ENCODE measurements around the gene HTT. TPM values are rescaled to one million over a fixed set of nuclear protein-coding genes. Genes with fewer than 3 reads are reported as not detected.

HTT gene
- total RNA-seq, 1 donor from 2014 or later: 48.0 TPM

DNA sequence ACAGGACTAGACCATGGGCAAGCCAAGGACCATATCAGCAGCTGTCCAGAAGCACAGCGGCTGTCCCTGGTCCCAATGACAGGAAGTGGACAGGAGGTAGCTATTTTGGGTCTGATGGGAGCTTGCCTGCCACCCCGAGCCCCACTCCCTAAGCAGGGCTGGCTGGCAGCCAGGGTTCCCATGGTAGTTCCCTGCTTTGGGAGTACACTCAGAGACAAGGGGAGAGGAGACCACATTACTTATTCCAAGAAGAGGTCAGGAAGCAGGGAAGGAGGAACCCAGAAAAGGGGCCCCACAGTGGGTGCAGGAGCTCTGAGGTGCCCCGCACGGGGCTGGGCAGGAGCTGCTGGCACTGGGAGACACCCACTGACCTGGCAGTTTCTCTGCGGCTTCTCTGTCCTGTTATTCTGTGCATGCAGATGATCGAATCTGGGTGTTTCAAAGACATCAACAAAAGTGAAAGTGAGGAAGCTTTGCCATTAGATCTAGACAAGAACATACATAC, 36.5 kb upstream of the HTT start:
- no peak for DNase-seq (ENCODE audit: extremely low spot score, unreplicated experiment)
- Mint-ChIP-seq H3K36me3 (no peaks in the 10 kb centered on the region), H3K27me3 (peaks cover 9% of the 10 kb centered on the region), H3K4me3 (no peak overlapping the region), H3K9me3 (no peaks in the 10 kb centered on the region), H3K27ac (no peak overlapping the region), H3K4me1 (ENCODE audit: unreplicated experiment) (peaks cover 5% of the 10 kb centered on the region)
- TF ChIP-seq, protein P1, sequence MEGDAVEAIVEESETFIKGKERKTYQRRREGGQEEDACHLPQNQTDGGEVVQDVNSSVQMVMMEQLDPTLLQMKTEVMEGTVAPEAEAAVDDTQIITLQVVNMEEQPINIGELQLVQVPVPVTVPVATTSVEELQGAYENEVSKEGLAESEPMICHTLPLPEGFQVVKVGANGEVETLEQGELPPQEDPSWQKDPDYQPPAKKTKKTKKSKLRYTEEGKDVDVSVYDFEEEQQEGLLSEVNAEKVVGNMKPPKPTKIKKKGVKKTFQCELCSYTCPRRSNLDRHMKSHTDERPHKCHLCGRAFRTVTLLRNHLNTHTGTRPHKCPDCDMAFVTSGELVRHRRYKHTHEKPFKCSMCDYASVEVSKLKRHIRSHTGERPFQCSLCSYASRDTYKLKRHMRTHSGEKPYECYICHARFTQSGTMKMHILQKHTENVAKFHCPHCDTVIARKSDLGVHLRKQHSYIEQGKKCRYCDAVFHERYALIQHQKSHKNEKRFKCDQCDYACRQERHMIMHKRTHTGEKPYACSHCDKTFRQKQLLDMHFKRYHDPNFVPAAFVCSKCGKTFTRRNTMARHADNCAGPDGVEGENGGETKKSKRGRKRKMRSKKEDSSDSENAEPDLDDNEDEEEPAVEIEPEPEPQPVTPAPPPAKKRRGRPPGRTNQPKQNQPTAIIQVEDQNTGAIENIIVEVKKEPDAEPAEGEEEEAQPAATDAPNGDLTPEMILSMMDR (conservative IDR thresholded peaks at IDR 0.05): no peak

GRCh38 chr4:3039706-3040366, 34.6 kb upstream of the HTT start:
- H3K9me3 Mint-ChIP-seq: no peaks in the 10 kb centered on the region
- TF ChIP-seq, protein P1 (conservative IDR thresholded peaks at IDR 0.05): no peak
- H3K27ac Mint-ChIP-seq: no peak overlapping the region
- H3K27me3 Mint-ChIP-seq: peaks cover 9% of the 10 kb centered on the region
- peaks cover 5% of the 10 kb centered on the region for H3K4me1 Mint-ChIP-seq (ENCODE audit: unreplicated experiment)
- no peak for DNase-seq (ENCODE audit: extremely low spot score, unreplicated experiment)
- H3K4me3 Mint-ChIP-seq: no peak overlapping the region
- H3K36me3 Mint-ChIP-seq: no peaks in the 10 kb centered on the region

DNA sequence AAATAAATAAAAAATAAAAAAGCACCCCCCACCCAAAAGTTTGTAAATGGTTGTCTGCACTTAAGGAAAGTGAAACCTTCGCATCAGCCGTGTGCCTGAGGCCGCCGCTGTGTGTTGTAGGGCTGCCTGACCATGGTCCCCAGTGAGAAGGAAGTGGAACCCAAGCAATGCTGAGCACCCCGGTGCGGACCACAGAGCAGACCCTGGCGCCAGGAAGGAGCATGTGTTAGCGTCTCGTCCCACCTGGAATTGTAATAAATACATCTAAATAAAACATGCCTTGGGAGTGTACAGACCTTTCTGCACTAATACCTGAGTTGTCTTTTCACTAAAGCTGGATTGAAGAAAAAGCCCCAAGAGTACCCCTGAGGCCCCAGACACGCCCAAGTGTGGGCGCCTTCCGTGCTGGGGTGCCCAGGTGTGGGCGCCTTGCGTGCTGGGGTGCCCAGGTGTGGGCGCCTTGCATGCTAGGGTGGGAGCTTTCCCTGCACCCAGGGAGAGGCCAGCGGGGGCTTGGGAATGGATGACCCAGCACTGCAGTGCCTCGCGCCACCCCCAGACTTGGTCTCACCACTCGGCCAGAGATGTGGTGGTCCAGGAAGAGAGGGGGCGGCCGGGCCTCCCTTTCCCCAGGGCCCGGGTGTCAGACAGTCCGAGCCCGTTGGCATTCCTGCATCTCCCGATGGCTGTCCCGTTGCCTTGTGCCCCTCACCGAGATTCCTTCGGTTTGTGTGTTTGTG, 33.9 kb upstream of the HTT start:
- H3K27me3 Mint-ChIP-seq: peaks cover 9% of the 10 kb centered on the region
- DNase-seq (ENCODE audit: extremely low spot score, unreplicated experiment): no peak
- H3K36me3 Mint-ChIP-seq: no peaks in the 10 kb centered on the region
- no peak overlapping the region for H3K4me3 Mint-ChIP-seq
- H3K27ac Mint-ChIP-seq: no peak overlapping the region
- no peaks in the 10 kb centered on the region for H3K9me3 Mint-ChIP-seq
- H3K4me1 Mint-ChIP-seq (ENCODE audit: unreplicated experiment): peaks cover 9% of the 10 kb centered on the region
- TF ChIP-seq, protein P1 (conservative IDR thresholded peaks at IDR 0.05): no peak

DNA sequence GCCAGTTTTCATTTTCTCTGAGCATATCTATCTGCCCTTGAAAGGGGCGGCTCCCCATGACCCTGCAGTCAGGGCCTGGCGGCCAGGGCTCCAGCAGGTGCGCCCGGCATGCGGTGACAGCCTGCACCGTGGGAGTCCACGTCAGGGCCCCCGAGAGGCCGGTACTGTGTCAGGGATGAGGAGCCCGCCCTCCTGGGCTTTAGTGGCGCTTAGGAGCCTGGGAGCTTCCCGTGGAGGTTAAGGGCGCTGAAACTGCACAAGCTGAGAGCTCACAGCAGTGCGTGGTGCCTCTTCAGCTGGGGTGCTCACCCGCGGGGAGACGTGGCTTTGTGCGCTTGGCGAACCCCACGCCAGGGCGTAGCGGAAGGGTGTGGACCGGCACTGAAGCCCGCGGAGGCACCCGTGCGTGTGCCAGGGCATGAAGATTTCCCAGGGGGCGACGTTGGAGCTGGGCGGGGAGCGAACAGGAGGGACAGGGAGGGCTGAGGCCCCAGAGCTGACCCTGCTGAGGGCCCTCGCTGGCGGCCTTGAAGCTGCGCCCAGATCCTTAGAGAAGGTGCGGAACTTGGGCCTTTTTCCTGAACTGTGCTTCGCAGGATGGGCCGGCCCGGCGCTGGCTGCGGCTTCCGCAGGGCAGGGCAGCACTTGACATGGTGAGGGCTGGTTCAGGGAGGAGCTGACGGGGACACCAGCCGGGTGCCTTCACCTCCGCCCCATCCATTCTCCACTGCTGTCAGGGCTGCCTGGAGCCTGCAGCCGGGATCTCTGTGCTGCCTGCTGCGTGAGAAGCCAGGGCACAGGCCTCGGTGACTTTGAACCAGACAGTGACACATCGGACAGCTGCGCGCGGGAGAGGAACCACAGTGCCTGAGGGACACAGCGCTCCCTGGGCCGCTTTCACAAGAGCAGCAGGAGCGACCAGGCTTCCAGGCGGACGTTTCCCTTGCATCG, 33.0 kb upstream of the HTT start:
- Mint-ChIP-seq H3K36me3 (no peaks in the 10 kb centered on the region), H3K4me1 (ENCODE audit: unreplicated experiment) (peaks cover 11% of the 10 kb centered on the region), H3K27me3 (peaks cover 9% of the 10 kb centered on the region), H3K27ac (no peak overlapping the region), H3K4me3 (no peak overlapping the region), H3K9me3 (no peaks in the 10 kb centered on the region)
- DNase-seq (ENCODE audit: extremely low spot score, unreplicated experiment): no peak
- TF ChIP-seq, protein P1 (conservative IDR thresholded peaks at IDR 0.05): no peak

GRCh38 chr4:3042226-3042625, 32.3 kb upstream of the HTT start:
- Mint-ChIP-seq H3K4me3 (no peak overlapping the region), H3K4me1 (ENCODE audit: unreplicated experiment) (peaks cover 8% of the 10 kb centered on the region), H3K27ac (no peak overlapping the region), H3K36me3 (no peaks in the 10 kb centered on the region), H3K9me3 (no peaks in the 10 kb centered on the region), H3K27me3 (peaks cover 7% of the 10 kb centered on the region)
- TF ChIP-seq, protein P1 (conservative IDR thresholded peaks at IDR 0.05): no peak
- no peak for DNase-seq (ENCODE audit: extremely low spot score, unreplicated experiment)

Measured in type B pancreatic cell (in vitro differentiated cells).